ENCODE measurements around the gene KRT25.

KRT25 gene

GRCh38 chr17:40755231-40755630 is at the start of gene KRT25:
Gene KRT25, minus strand, starts transcription at chr17:40755331. Its CDS starts 60 bp downstream, at chr17:40755271.
- FAIRE-seq, result no peak

GRCh38 chr17:40803617-40804082 is 48.5 kb upstream of the KRT25 start:
- no peak for FAIRE-seq

- no peak for FAIRE-seq
Observed at GRCh38 chr17:40801157-40801556, 46.0 kb upstream of the KRT25 start.

- no peak for FAIRE-seq
Observed at GRCh38 chr17:40800381-40800780, 45.2 kb upstream of the KRT25 start.

GRCh38 chr17:40799859-40800258 is 44.7 kb upstream of the KRT25 start, which contains the start of gene KRT28:
Gene KRT28, minus strand, starts transcription at chr17:40799959. Its CDS starts 66 bp downstream, at chr17:40799893.
- FAIRE-seq, result no peak

- no peak for FAIRE-seq
Observed at GRCh38 chr17:40796846-40797245, 41.7 kb upstream of the KRT25 start.

- no peak for FAIRE-seq
Observed at GRCh38 chr17:40795019-40795667, 40.0 kb upstream of the KRT25 start.

GRCh38 chr17:40794466-40794865 is 39.3 kb upstream of the KRT25 start:
- FAIRE-seq, result no peak

GRCh38 chr17:40793832-40794231 is 38.7 kb upstream of the KRT25 start:
- no peak for FAIRE-seq

- peak; percentile 86 for FAIRE-seq
Observed at GRCh38 chr17:40791787-40792436, 36.8 kb upstream of the KRT25 start.

GRCh38 chr17:40791111-40791510 is 36.0 kb upstream of the KRT25 start:
- peak; percentile 99 for FAIRE-seq

GRCh38 chr17:40782450-40782849 is 27.3 kb upstream of the KRT25 start, which contains the start of gene KRT27:
Gene KRT27, minus strand, starts transcription at chr17:40782550. Its CDS starts 57 bp downstream, at chr17:40782493.
- FAIRE-seq, result no peak

GRCh38 chr17:40779181-40779909 is 24.2 kb upstream of the KRT25 start:
- FAIRE-seq, result no peak

GRCh38 chr17:40778461-40778860 is 23.3 kb upstream of the KRT25 start:
- no peak for FAIRE-seq

- no peak for FAIRE-seq
Observed at GRCh38 chr17:40777971-40778370, 22.8 kb upstream of the KRT25 start.

GRCh38 chr17:40777459-40777858 is 22.3 kb upstream of the KRT25 start:
- no peak for FAIRE-seq

GRCh38 chr17:40775945-40776344 is 20.8 kb upstream of the KRT25 start:
- no peak for FAIRE-seq

- no peak for FAIRE-seq
Observed at GRCh38 chr17:40772101-40772500, 17.0 kb upstream of the KRT25 start, which contains the start of gene KRT26. Gene KRT26, minus strand, starts transcription at chr17:40772201. Its CDS starts 88 bp downstream, at chr17:40772113.

GRCh38 chr17:40765657-40766056 is 10.5 kb upstream of the KRT25 start:
- FAIRE-seq, result no peak

- FAIRE-seq, result no peak
Observed at GRCh38 chr17:40763752-40764151, 8.6 kb upstream of the KRT25 start.

- FAIRE-seq, result no peak
Observed at GRCh38 chr17:40760105-40761016, 5.2 kb upstream of the KRT25 start.

GRCh38 chr17:40753804-40754203 is 1.3 kb downstream of the KRT25 start:
- no peak for FAIRE-seq
